Neural cell (in vitro differentiated cells): ENCODE results near the gene CLNK. TPM values are rescaled to one million over a fixed set of nuclear protein-coding genes. Genes with fewer than 3 reads are reported as not detected.

ENCODE experiments used
- H2AFZ ChIP-seq: fragments of 200-600, 300-800 bp; sonication (generic), shearing (Covaris generic); 2 replicates; pipeline ENCODE4 v1.6.0; 2014; ENCODE audit warnings: low read depth, mild to moderate bottlenecking, antibody characterized with exemption, low read length, moderate library complexity
- H3F3A ChIP-seq: fragments of 200-600 bp; shearing (Covaris generic); 2 replicates; pipeline ENCODE4 v1.6.1; 2016; ENCODE audit warnings: mild to moderate bottlenecking, moderate library complexity, mixed read lengths, antibody characterized with exemption, low read length; ENCODE audit not compliant: insufficient read depth, poor library complexity, severe bottlenecking
- H3K27ac ChIP-seq: fragments of 200-600, 300-800 bp; sonication (generic), shearing (Covaris generic); 2 replicates; pipeline ENCODE4 v1.5.1; 2014; ENCODE audit warnings: mild to moderate bottlenecking, low read length, moderate library complexity
- H3K27me3 ChIP-seq: fragments of 300-800, 200-600 bp; sonication (generic), shearing (Covaris generic); 2 replicates; pipeline ENCODE4 v1.6.0; 2014; ENCODE audit warnings: mild to moderate bottlenecking, low read depth, low read length, moderate library complexity; ENCODE audit not compliant: insufficient read depth
- H3K36me3 ChIP-seq: fragments of 300-800, 200-600 bp; sonication (generic), shearing (Covaris generic); 2 replicates; pipeline ENCODE4 v1.5.1; 2014; ENCODE audit warnings: mild to moderate bottlenecking, antibody characterized with exemption, low read length, moderate library complexity; ENCODE audit not compliant: insufficient read depth
- H3K4me2 ChIP-seq: fragments of 300-800, 200-600 bp; sonication (generic), shearing (Covaris generic); 2 replicates; pipeline ENCODE4 v1.6.0; 2014; ENCODE audit warnings: mild to moderate bottlenecking, low read length
- H3K4me3 ChIP-seq: fragments of 300-800, 200-600 bp; sonication (generic), shearing (Covaris generic); 2 replicates; pipeline ENCODE4 v1.5.1; 2014; ENCODE audit warnings: mild to moderate bottlenecking, low read length, moderate library complexity
- H3K79me2 ChIP-seq: fragments of 200-600 bp; shearing (Covaris generic); replicated peaks from 2 replicates; pipeline ENCODE4 v1.6.0; 2014; ENCODE audit warnings: mild to moderate bottlenecking, low read length, moderate library complexity; ENCODE audit not compliant: insufficient read depth
- H3K9ac ChIP-seq: fragments of 300-800, 200-600 bp; sonication (generic), shearing (Covaris generic); 2 replicates; pipeline ENCODE4 v1.6.1; 2016; ENCODE audit warnings: mild to moderate bottlenecking, low read length, mixed read lengths
- H3K9me2 ChIP-seq: fragments of 200-600 bp; shearing (Covaris generic); 2 replicates; pipeline ENCODE4 v1.6.1; 2016; ENCODE audit warnings: mild to moderate bottlenecking, low read length, mixed read lengths; ENCODE audit not compliant: insufficient read depth
- H3K9me3 ChIP-seq: fragments of 200-600, 300-800 bp; sonication (generic), shearing (Covaris generic); 2 replicates; pipeline ENCODE4 v1.6.1; 2016; ENCODE audit warnings: mild to moderate bottlenecking, mixed run types, low read length, moderate library complexity, mixed read lengths
- H4K20me1 ChIP-seq: fragments of 200-600 bp; shearing (Covaris generic); 2 replicates; pipeline ENCODE4 v1.6.1; 2016; ENCODE audit warnings: mild to moderate bottlenecking, mixed run types; ENCODE audit not compliant: insufficient read depth
- CTCF ChIP-seq: fragments of 450-650 bp; IDR thresholded peaks from 2 replicates; pipeline ENCODE4 v1.5.1; 2014; ENCODE audit warnings: antibody characterized with exemption, mild to moderate bottlenecking, moderate library complexity; ENCODE audit not compliant: poor library complexity, severe bottlenecking
- EP300 ChIP-seq: fragments of 450-650 bp; conservative IDR thresholded peaks from 2 replicates; pipeline ENCODE4 v1.6.1; 2014; ENCODE audit warnings: antibody characterized with exemption, mild to moderate bottlenecking, moderate library complexity; ENCODE audit not compliant: poor library complexity, severe bottlenecking
- EZH2 ChIP-seq: fragments of 200-600, 300-800 bp; shearing (Covaris generic), sonication (generic); IDR thresholded peaks from 2 replicates; pipeline ENCODE4 v1.6.1; 2014; ENCODE audit warnings: antibody characterized with exemption, low read length, borderline replicate concordance, mild to moderate bottlenecking; ENCODE audit not compliant: insufficient read depth, poor library complexity, severe bottlenecking
- MXI1 ChIP-seq: fragments of 450-650 bp; conservative IDR thresholded peaks from 2 replicates; pipeline ENCODE4 v1.6.1; 2014; ENCODE audit warnings: antibody characterized with exemption, mild to moderate bottlenecking; ENCODE audit not compliant: poor library complexity, severe bottlenecking
- POLR2AphosphoS5 ChIP-seq: IDR thresholded peaks from 2 replicates; pipeline ENCODE4 v1.6.1; 2012
- RAD21 ChIP-seq: fragments of 450-650 bp; conservative IDR thresholded peaks from 2 replicates; pipeline ENCODE4 v1.6.1; 2014; ENCODE audit warnings: antibody characterized with exemption, mild to moderate bottlenecking, moderate library complexity
- REST ChIP-seq: IDR thresholded peaks from 2 replicates; pipeline ENCODE4 v1.6.1; 2012; ENCODE audit warnings: borderline replicate concordance
- SMC3 ChIP-seq: fragments of 450-650 bp; conservative IDR thresholded peaks from 2 replicates; pipeline ENCODE4 v1.6.1; 2014; ENCODE audit warnings: antibody characterized with exemption, mild to moderate bottlenecking, moderate library complexity; ENCODE audit not compliant: poor library complexity
- TAF1 ChIP-seq: IDR thresholded peaks from 2 replicates; pipeline ENCODE4 v1.6.1; 2012; ENCODE audit warnings: low read depth
- polyA plus RNA-seq: library from polyadenylated mRNA; depleted of rRNA; stranded (reverse); fragments of >200 nt; gene quantifications from 2 replicates; pipeline ENCODE4 v1.2.3, GENCODE V29; 2014

CLNK gene
- polyA plus RNA-seq, 1 donor from 2014 or later = not detected

GRCh38 chr4:10659251-10659650 is 25.3 kb downstream of the CLNK start:
- H2AFZ ChIP-seq = no peak overlapping the region
- no peak for TF ChIP-seq EZH2
- TF ChIP-seq TAF1 = no peak
- no peak for TF ChIP-seq POLR2AphosphoS5
- TF ChIP-seq RAD21 = no peak
- no peak for TF ChIP-seq CTCF
- no peak for TF ChIP-seq REST
- TF ChIP-seq SMC3 = no peak
- no peak for TF ChIP-seq EP300
- no peak for TF ChIP-seq MXI1

GRCh38 chr4:10656988-10657387 is 27.6 kb downstream of the CLNK start:
- Histone ChIP-seq H4K20me1 (no peaks in the 10 kb centered on the region), H3K36me3 (no peaks in the 10 kb centered on the region), H3K9me2 (no peaks in the 10 kb centered on the region), H3F3A (no peaks in the 10 kb centered on the region), H3K4me3 (no peak overlapping the region), H3K79me2 (no peaks in the 10 kb centered on the region), H3K9me3 (no peaks in the 10 kb centered on the region), H3K27ac (no peak overlapping the region), H3K27me3 (no peaks in the 10 kb centered on the region), H3K9ac (no peak overlapping the region), H2AFZ (no peak overlapping the region), H3K4me2 (no peak overlapping the region)
- TF ChIP-seq SMC3 (no peak), TAF1 (no peak), REST (no peak)

More at GRCh38 chr4:10659251-10659650, 25.3 kb downstream of the CLNK start:
- Histone ChIP-seq H3K4me2 (no peak overlapping the region), H4K20me1 (no peaks in the 10 kb centered on the region), H3K27ac (no peak overlapping the region), H3K4me3 (no peak overlapping the region), H3K9me3 (no peaks in the 10 kb centered on the region), H3K9ac (no peak overlapping the region), H3K27me3 (no peaks in the 10 kb centered on the region), H3K9me2 (no peaks in the 10 kb centered on the region), H3K36me3 (no peaks in the 10 kb centered on the region), H3K79me2 (no peaks in the 10 kb centered on the region), H3F3A (no peaks in the 10 kb centered on the region)
